H1 (cell line): ENCODE data around the gene COL25A1. TPM values are rescaled to one million over a fixed set of nuclear protein-coding genes. Genes with fewer than 3 reads are reported as not detected.

Experiments
- BRCA1 ChIP-seq: IDR thresholded peaks from 2 replicates; pipeline ENCODE4 v1.6.1; 2012; ENCODE audit warnings: low read depth, low read length, improper control_type of control experiment
- EGR1 ChIP-seq: IDR thresholded peaks from 2 replicates; pipeline ENCODE4 v1.6.1; 2011; ENCODE audit warnings: low read depth, low read length, borderline replicate concordance
- MAFK ChIP-seq: IDR thresholded peaks from 2 replicates; pipeline ENCODE4 v1.6.1; 2012; ENCODE audit warnings: low read depth, mild to moderate bottlenecking, improper control_type of control experiment, low read length
- POU5F1 ChIP-seq: IDR thresholded peaks from 2 replicates; pipeline ENCODE4 v1.6.1; 2011; ENCODE audit warnings: low read depth, mild to moderate bottlenecking, low read length, moderate library complexity
- SAP30 ChIP-seq: fragments of 300-600 bp; sonication (generic); IDR thresholded peaks from 2 replicates; pipeline ENCODE4 v1.7.1; 2012; ENCODE audit warnings: low read length, moderate library complexity, mild to moderate bottlenecking, inconsistent platforms; ENCODE audit not compliant: insufficient read depth, insufficient replicate concordance
- SP2 ChIP-seq: IDR thresholded peaks from 2 replicates; pipeline ENCODE4 v1.6.1; 2012; ENCODE audit warnings: mild to moderate bottlenecking, low read length, inconsistent platforms
- polyA plus RNA-seq, 7 experiments: library from polyadenylated mRNA; depleted of rRNA in 3 of 7; stranded (reverse) in 5 of 7; unstranded in 2 of 7; fragments of >200 nt in 5 of 7; fragments of 200-250 nt in 2 of 7; gene quantifications; 1 replicate in 5 of 7; 2 replicates in 1 of 7; 4 replicates in 1 of 7; pipeline versions ENCODE4 v1.2.1 to v1.2.3, GENCODE V29; 2011 to 2013; ENCODE audit warnings: missing spikeins in 2 of 7, mixed read lengths in 2 of 7
- total RNA-seq: library from RNA; stranded (reverse); fragmentation: NEBNext Ultra II Directional; extraction: Animal tissue kit (Norgen Biotek cat#: 25700); gene quantifications from 2 replicates; pipeline ENCODE4 v1.2.1, GENCODE V29; 2021

COL25A1 gene
- total and polyA plus RNA-seq, 2 of the 8 experiments (the other 6 are each of a cell fraction or from before 2014, with no cell fraction given): 1.1 to 8.3 TPM

DNA sequence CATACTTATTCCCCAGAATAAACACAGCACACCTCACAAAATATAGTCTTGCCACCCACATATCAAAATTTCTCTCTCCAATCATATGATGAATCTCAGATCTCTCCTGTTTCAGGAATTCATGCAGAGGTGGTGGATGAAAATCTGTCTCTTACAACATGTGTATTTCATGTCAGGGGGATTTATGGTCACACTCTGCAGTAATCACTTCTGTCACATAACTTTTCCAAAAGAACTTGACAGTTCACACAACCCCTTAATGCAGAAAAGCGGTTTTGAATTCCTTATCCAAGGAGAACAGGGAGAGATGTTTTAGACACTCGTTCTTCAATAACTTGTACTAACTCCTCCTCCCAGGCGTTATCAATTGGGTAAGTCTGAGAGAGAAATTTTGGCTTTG, 359.1 kb downstream of the COL25A1 start (continued):
- TF ChIP-seq SAP30 (no peak), EGR1 (no peak), MAFK (no peak), BRCA1 (no peak), POU5F1 (no peak), SP2 (no peak)
